ENCODE measurements around the gene TRAPPC10. TPM values are rescaled to one million over a fixed set of nuclear protein-coding genes. Genes with fewer than 3 reads are reported as not detected.

The TRAPPC10 gene
- polyA plus RNA-seq, 1 experiment, result 26.0 TPM

GRCh38 chr21:44050276-44050675, 38.2 kb downstream of the TRAPPC10 start:
- Histone ChIP-seq H3K27ac (ENCODE audit: low read depth, low read length) (no peak overlapping the region), H3K4me3 (ENCODE audit: low read depth, low read length) (no peak overlapping the region), H3K27me3 (ENCODE audit: control insufficient read depth, insufficient read depth, low read length) (no peaks in the 10 kb centered on the region), H3K9me3 (ENCODE audit: control insufficient read depth, insufficient read depth, low read length) (no peaks in the 10 kb centered on the region)
- TF ChIP-seq, protein P1, sequence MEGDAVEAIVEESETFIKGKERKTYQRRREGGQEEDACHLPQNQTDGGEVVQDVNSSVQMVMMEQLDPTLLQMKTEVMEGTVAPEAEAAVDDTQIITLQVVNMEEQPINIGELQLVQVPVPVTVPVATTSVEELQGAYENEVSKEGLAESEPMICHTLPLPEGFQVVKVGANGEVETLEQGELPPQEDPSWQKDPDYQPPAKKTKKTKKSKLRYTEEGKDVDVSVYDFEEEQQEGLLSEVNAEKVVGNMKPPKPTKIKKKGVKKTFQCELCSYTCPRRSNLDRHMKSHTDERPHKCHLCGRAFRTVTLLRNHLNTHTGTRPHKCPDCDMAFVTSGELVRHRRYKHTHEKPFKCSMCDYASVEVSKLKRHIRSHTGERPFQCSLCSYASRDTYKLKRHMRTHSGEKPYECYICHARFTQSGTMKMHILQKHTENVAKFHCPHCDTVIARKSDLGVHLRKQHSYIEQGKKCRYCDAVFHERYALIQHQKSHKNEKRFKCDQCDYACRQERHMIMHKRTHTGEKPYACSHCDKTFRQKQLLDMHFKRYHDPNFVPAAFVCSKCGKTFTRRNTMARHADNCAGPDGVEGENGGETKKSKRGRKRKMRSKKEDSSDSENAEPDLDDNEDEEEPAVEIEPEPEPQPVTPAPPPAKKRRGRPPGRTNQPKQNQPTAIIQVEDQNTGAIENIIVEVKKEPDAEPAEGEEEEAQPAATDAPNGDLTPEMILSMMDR (IDR thresholded peaks at IDR 0.05; ENCODE audit: low read depth, low read length), result no peak
- DNase-seq (ENCODE audit: low read depth, low spot score), result no peak
- CTCF ChIA-PET, result no interaction called here
- POLR2A ChIA-PET, result no interaction called here

GRCh38 chr21:44051462-44051941, 39.4 kb downstream of the TRAPPC10 start:
- Histone ChIP-seq H3K27ac (ENCODE audit: low read depth, low read length) (peak overlapping the region; percentile 65), H3K9me3 (ENCODE audit: control insufficient read depth, insufficient read depth, low read length) (no peaks in the 10 kb centered on the region), H3K27me3 (ENCODE audit: control insufficient read depth, insufficient read depth, low read length) (no peaks in the 10 kb centered on the region), H3K4me3 (ENCODE audit: low read depth, low read length) (no peak overlapping the region)
- CTCF ChIA-PET, result no interaction called here
- POLR2A ChIA-PET, result no interaction called here
- TF ChIP-seq, protein P1 (IDR thresholded peaks at IDR 0.05; ENCODE audit: low read depth, low read length), result no peak
- DNase-seq (ENCODE audit: low read depth, low spot score), result peak; percentile 6

DNA sequence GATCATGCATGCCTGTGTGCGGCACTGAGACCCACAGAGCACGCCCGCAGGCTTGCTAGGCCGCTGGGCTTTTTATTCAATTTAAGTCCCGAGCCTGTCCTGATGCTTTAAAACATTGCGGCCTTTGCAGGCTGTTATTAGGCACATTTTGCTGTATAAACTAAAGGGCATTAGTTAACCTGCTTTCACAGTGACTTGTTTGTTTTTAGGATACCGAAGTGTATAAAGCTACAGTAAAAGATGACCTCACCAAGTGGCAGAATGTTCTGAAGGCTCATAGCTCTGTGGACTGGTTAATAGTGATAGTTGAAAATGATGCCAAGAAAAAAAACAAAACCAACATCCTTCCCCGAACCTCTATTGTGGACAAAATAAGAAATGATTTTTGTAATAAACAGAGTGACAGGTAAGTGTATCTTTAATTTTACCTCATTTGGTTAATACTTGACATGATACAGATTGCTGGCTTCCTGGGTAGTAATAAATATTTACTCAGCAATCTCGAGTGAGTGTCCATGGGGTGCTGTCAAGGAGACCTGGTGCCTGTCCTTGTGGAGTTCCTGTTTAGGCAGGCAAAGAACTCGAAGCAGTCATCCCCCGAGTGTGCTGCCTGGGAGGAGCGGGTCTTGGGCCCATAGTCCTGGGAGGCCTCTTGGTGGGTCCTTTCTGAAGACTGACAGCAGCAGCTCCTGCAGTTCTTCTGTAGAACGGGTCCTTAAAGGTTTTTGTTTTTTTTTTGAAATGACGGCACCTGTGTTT, 40.1 kb downstream of the TRAPPC10 start:
- ChIA-PET CTCF (no interaction called here), POLR2A (no interaction called here)
- Histone ChIP-seq H3K27me3 (ENCODE audit: control insufficient read depth, insufficient read depth, low read length) (no peaks in the 10 kb centered on the region), H3K9me3 (ENCODE audit: control insufficient read depth, insufficient read depth, low read length) (no peaks in the 10 kb centered on the region), H3K4me3 (ENCODE audit: low read depth, low read length) (no peak overlapping the region), H3K27ac (ENCODE audit: low read depth, low read length) (peak overlapping the region; percentile 65)
- no peak for DNase-seq (ENCODE audit: low read depth, low spot score)
- TF ChIP-seq, protein P1 (IDR thresholded peaks at IDR 0.05; ENCODE audit: low read depth, low read length), result no peak

DNA sequence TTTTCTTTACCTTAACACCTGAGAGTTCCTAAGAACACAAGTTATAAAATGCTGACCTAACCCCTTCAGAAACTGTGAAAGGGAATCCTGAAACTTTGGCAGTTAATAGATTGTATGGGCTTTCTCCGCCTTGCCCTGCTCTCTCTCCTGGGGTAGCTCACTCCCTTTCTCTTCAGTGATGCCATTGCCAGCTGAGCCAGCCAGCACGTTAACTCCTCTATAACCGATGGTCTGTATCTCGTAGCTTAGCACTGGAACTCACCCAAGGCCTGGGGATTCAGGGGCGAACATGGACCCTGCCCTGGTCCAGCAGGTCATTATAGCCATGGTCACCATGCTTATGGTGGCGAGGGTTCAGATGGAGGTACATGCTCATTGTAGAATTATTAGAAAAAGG, 40.7 kb downstream of the TRAPPC10 start:
- CTCF ChIA-PET, result no interaction called here
- H3K27ac ChIP-seq (ENCODE audit: low read depth, low read length), result no peak overlapping the region
- POLR2A ChIA-PET, result no interaction called here
- TF ChIP-seq, protein P1 (IDR thresholded peaks at IDR 0.05; ENCODE audit: low read depth, low read length), result no peak
- no peaks in the 10 kb centered on the region for H3K9me3 ChIP-seq (ENCODE audit: control insufficient read depth, insufficient read depth, low read length)
- no peak for DNase-seq (ENCODE audit: low read depth, low spot score)
- no peaks in the 10 kb centered on the region for H3K27me3 ChIP-seq (ENCODE audit: control insufficient read depth, insufficient read depth, low read length)
- H3K4me3 ChIP-seq (ENCODE audit: low read depth, low read length), result no peak overlapping the region

- H3K27me3 ChIP-seq (ENCODE audit: control insufficient read depth, insufficient read depth, low read length), result no peaks in the 10 kb centered on the region
- H3K27ac ChIP-seq (ENCODE audit: low read depth, low read length), result no peak overlapping the region
- DNase-seq (ENCODE audit: low read depth, low spot score), result no peak
- no peaks in the 10 kb centered on the region for H3K9me3 ChIP-seq (ENCODE audit: control insufficient read depth, insufficient read depth, low read length)
- ChIA-PET CTCF (no interaction called here), POLR2A (no interaction called here)
- TF ChIP-seq, protein P1 (IDR thresholded peaks at IDR 0.05; ENCODE audit: low read depth, low read length), result no peak
- H3K4me3 ChIP-seq (ENCODE audit: low read depth, low read length), result no peak overlapping the region
Observed at GRCh38 chr21:44053567-44053966, 41.5 kb downstream of the TRAPPC10 start.

Measured in AG04450 (cell line).